Measurements from ENCODE around the gene PKD1L1. TPM values are rescaled to one million over a fixed set of nuclear protein-coding genes. Genes with fewer than 3 reads are reported as not detected.

The PKD1L1 gene
- polyA plus RNA-seq, 1 donor from 2014 or later: 2.0 TPM

GRCh38 chr7:47782022-47782421 is 166.2 kb downstream of the PKD1L1 start:
- no peaks in the 10 kb centered on the region for H3K9me3 ChIP-seq (ENCODE audit: low read length)
- no peak overlapping the region for H3K4me2 ChIP-seq (ENCODE audit: low read length)
- H3K79me2 ChIP-seq (replicated peaks; ENCODE audit: insufficient read depth, low read length): no peaks in the 10 kb centered on the region

GRCh38 chr7:47780555-47780954 is 167.7 kb downstream of the PKD1L1 start:
- H2AFZ ChIP-seq (ENCODE audit: low read depth, low read length): no peak overlapping the region
- TF ChIP-seq TAF1 (IDR thresholded peaks at IDR 0.05; ENCODE audit: low read depth) (no peak), EP300 (conservative IDR thresholded peaks at IDR 0.05; ENCODE audit: poor library complexity, severe bottlenecking) (no peak), CTCF (IDR thresholded peaks at IDR 0.05; ENCODE audit: poor library complexity, severe bottlenecking) (no peak), RAD21 (conservative IDR thresholded peaks at IDR 0.05) (no peak), POLR2AphosphoS5 (IDR thresholded peaks at IDR 0.05) (no peak), EZH2 (IDR thresholded peaks at IDR 0.05; ENCODE audit: borderline replicate concordance, insufficient read depth, low read length, poor library complexity, severe bottlenecking) (no peak), MXI1 (conservative IDR thresholded peaks at IDR 0.05; ENCODE audit: poor library complexity, severe bottlenecking) (no peak), REST (IDR thresholded peaks at IDR 0.05; ENCODE audit: borderline replicate concordance) (no peak), SMC3 (conservative IDR thresholded peaks at IDR 0.05; ENCODE audit: poor library complexity) (no peak)
- H3K4me3 ChIP-seq (ENCODE audit: low read length): no peak overlapping the region
- H3K79me2 ChIP-seq (replicated peaks; ENCODE audit: insufficient read depth, low read length): no peaks in the 10 kb centered on the region
- no peak overlapping the region for H3K9ac ChIP-seq (ENCODE audit: low read length)
- H3K9me2 ChIP-seq (ENCODE audit: insufficient read depth, low read length): no peaks in the 10 kb centered on the region
- H3K36me3 ChIP-seq (ENCODE audit: insufficient read depth, low read length): no peaks in the 10 kb centered on the region
- H3F3A ChIP-seq (ENCODE audit: insufficient read depth, low read length, poor library complexity, severe bottlenecking): no peaks in the 10 kb centered on the region
- H4K20me1 ChIP-seq (ENCODE audit: insufficient read depth): no peaks in the 10 kb centered on the region
- H3K9me3 ChIP-seq (ENCODE audit: low read length): no peaks in the 10 kb centered on the region
- H3K4me2 ChIP-seq (ENCODE audit: low read length): no peak overlapping the region
- no peak overlapping the region for H3K27ac ChIP-seq (ENCODE audit: low read length)
- no peaks in the 10 kb centered on the region for H3K27me3 ChIP-seq (ENCODE audit: insufficient read depth, low read depth, low read length)

More at GRCh38 chr7:47782022-47782421, 166.2 kb downstream of the PKD1L1 start:
- TF ChIP-seq RAD21 (conservative IDR thresholded peaks at IDR 0.05) (no peak), SMC3 (conservative IDR thresholded peaks at IDR 0.05; ENCODE audit: poor library complexity) (no peak), MXI1 (conservative IDR thresholded peaks at IDR 0.05; ENCODE audit: poor library complexity, severe bottlenecking) (no peak), POLR2AphosphoS5 (IDR thresholded peaks at IDR 0.05) (no peak), EP300 (conservative IDR thresholded peaks at IDR 0.05; ENCODE audit: poor library complexity, severe bottlenecking) (no peak)
- H2AFZ ChIP-seq (ENCODE audit: low read depth, low read length): no peak overlapping the region
- H3K9me2 ChIP-seq (ENCODE audit: insufficient read depth, low read length): no peaks in the 10 kb centered on the region
- H3K9ac ChIP-seq (ENCODE audit: low read length): no peak overlapping the region
- H3K27me3 ChIP-seq (ENCODE audit: insufficient read depth, low read depth, low read length): no peaks in the 10 kb centered on the region
- no peaks in the 10 kb centered on the region for H3K36me3 ChIP-seq (ENCODE audit: insufficient read depth, low read length)
- no peak overlapping the region for H3K27ac ChIP-seq (ENCODE audit: low read length)
- no peaks in the 10 kb centered on the region for H3F3A ChIP-seq (ENCODE audit: insufficient read depth, low read length, poor library complexity, severe bottlenecking)
- H4K20me1 ChIP-seq (ENCODE audit: insufficient read depth): no peaks in the 10 kb centered on the region
- H3K4me3 ChIP-seq (ENCODE audit: low read length): no peak overlapping the region

Data from neural cell (in vitro differentiated cells).